BE2C (cell line): ENCODE results near the gene HAP1.
"Not testable (repeated sequence)": the region's sequence is repeated elsewhere in the genome, so short reads cannot be mapped to it uniquely, and the experiment has no call there.

Experiments
- DNase-seq: peaks from one replicate; pipeline ENCODE4 v3.0.0-alpha.2; 2020
- H3K27me3 ChIP-seq: fragments of 250-450 bp; sonication (Bioruptor Pico); 2 replicates; pipeline ENCODE4 v1.5.1; 2020; ENCODE audit warnings: mild to moderate bottlenecking
- H3K36me3 ChIP-seq: fragments of 250-450 bp; sonication (Bioruptor Pico); 2 replicates; pipeline ENCODE4 v1.5.1; 2020; ENCODE audit warnings: mild to moderate bottlenecking
- H3K4me1 ChIP-seq: fragments of 250-450 bp; sonication (Bioruptor Pico); 2 replicates; pipeline ENCODE4 v1.5.1; 2020
- H3K4me3 ChIP-seq: 2 replicates; pipeline ENCODE4 v1.5.1; 2011; ENCODE audit warnings: low read depth, low read length
- H3K9me3 ChIP-seq: fragments of 250-450 bp; sonication (Bioruptor Pico); 2 replicates; pipeline ENCODE4 v1.5.1; 2020
- CTCF ChIP-seq: IDR thresholded peaks from 2 replicates; pipeline ENCODE4 v1.5.1; 2012; ENCODE audit warnings: mild to moderate bottlenecking, low read depth, low read length

Gene HAP1

GRCh38 chr17:41690497-41690896 lies 43.9 kb downstream of the HAP1 start:
- no peaks in the 10 kb centered on the region for H3K9me3 ChIP-seq
- peaks cover 53% of the 10 kb centered on the region for H3K36me3 ChIP-seq
- DNase-seq, result no peak
- H3K4me1 ChIP-seq, result no peaks in the 10 kb centered on the region; the same call in 1 of the 2 replicates
- H3K27me3 ChIP-seq, result no peaks in the 10 kb centered on the region
- H3K4me3 ChIP-seq, result peak overlapping the region; percentile 99
- no peak for TF ChIP-seq CTCF

- Histone ChIP-seq H3K9me3 (no peaks in the 10 kb centered on the region), H3K4me1 (no peaks in the 10 kb centered on the region; the same call in 1 of the 2 replicates), H3K27me3 (no peaks in the 10 kb centered on the region), H3K36me3 (peaks cover 50% of the 10 kb centered on the region), H3K4me3 (peak overlapping the region; percentile 99)
- TF ChIP-seq CTCF, result peak; percentile 80
- peak; percentile 59 for DNase-seq
These were observed 44.7 kb downstream of the HAP1 start for GRCh38 chr17:41689497-41690299.

- Histone ChIP-seq H3K4me3 (peak within 1 kb of the TSS; percentile 99), H3K27me3 (no peaks in the 10 kb centered on the region), H3K36me3 (peaks cover 44% of the 10 kb centered on the region), H3K9me3 (no peaks in the 10 kb centered on the region), H3K4me1 (peaks cover 5% of the 10 kb centered on the region)
- DNase-seq, result peak; percentile 100
- no peak for TF ChIP-seq CTCF
These were observed 45.6 kb downstream of the HAP1 start, which contains the start of gene EIF1 for GRCh38 chr17:41688641-41689496. Gene EIF1 (plus strand): TSS chr17:41688885. CDS start chr17:41689039, 154 bp downstream.

GRCh38 chr17:41687828-41688640 lies 46.4 kb downstream of the HAP1 start:
- peak; percentile 60 for DNase-seq
- TF ChIP-seq CTCF, result peak; percentile 49
- Histone ChIP-seq H3K36me3 (peaks cover 40% of the 10 kb centered on the region), H3K4me1 (peaks cover 11% of the 10 kb centered on the region), H3K9me3 (no peaks in the 10 kb centered on the region), H3K27me3 (no peaks in the 10 kb centered on the region), H3K4me3 (peak overlapping the region; percentile 78)

GRCh38 chr17:41686281-41686680 lies 48.2 kb downstream of the HAP1 start:
- Histone ChIP-seq H3K4me3 (no peak overlapping the region), H3K4me1 (peaks cover 11% of the 10 kb centered on the region), H3K27me3 (no peaks in the 10 kb centered on the region), H3K9me3 (no peaks in the 10 kb centered on the region), H3K36me3 (peaks cover 22% of the 10 kb centered on the region)
- DNase-seq, result no peak
- no peak for TF ChIP-seq CTCF

GRCh38 chr17:41685753-41686152 lies 48.7 kb downstream of the HAP1 start:
- not testable (repeated sequence) for H3K27me3 ChIP-seq, DNase-seq, H3K4me3 ChIP-seq, H3K9me3 ChIP-seq
- Histone ChIP-seq H3K36me3 (peaks cover 17% of the 10 kb centered on the region), H3K4me1 (peaks cover 11% of the 10 kb centered on the region)
